IPS DF 6.9 (cell line): ENCODE results near the gene GPR6.

Experiments
- DNase-seq: peaks from one replicate; pipeline ENCODE4 v3.0.0-alpha.2; 2013; ENCODE audit warnings: low read depth, low spot score
- H3K27ac ChIP-seq: one replicate; pipeline ENCODE4 v1.5.1; 2013; ENCODE audit warnings: low read length, control low read depth
- H3K27me3 ChIP-seq: 2 replicates; pipeline ENCODE4 v1.6.1; 2013; ENCODE audit warnings: mild to moderate bottlenecking, low read length; ENCODE audit not compliant: control insufficient read depth, insufficient read depth
- H3K36me3 ChIP-seq: 2 replicates; pipeline ENCODE4 v1.6.1; 2013; ENCODE audit warnings: low read length; ENCODE audit not compliant: control insufficient read depth, insufficient read depth
- H3K4me1 ChIP-seq: 2 replicates; pipeline ENCODE4 v1.6.1; 2013; ENCODE audit warnings: low read length; ENCODE audit not compliant: control insufficient read depth, insufficient read depth
- H3K4me3 ChIP-seq: 2 replicates; pipeline ENCODE4 v1.5.1; 2013; ENCODE audit warnings: mild to moderate bottlenecking, low read length
- H3K9me3 ChIP-seq: 2 replicates; pipeline ENCODE4 v1.6.1; 2013; ENCODE audit warnings: low read length, inconsistent platforms; ENCODE audit not compliant: control insufficient read depth, insufficient read depth
- WGBS: extraction: QIAGEN DNeasy Blood & Tissue Kit; methylation state at CpG from one replicate; pipeline ENCODE4 v1.1.7; 2013; ENCODE audit warnings: mixed read lengths, missing lambda C conversion rate; ENCODE audit not compliant: insufficient read length, insufficient coverage; 5-methylcytosine and 5-hydroxymethylcytosine counted together

Gene GPR6

DNA sequence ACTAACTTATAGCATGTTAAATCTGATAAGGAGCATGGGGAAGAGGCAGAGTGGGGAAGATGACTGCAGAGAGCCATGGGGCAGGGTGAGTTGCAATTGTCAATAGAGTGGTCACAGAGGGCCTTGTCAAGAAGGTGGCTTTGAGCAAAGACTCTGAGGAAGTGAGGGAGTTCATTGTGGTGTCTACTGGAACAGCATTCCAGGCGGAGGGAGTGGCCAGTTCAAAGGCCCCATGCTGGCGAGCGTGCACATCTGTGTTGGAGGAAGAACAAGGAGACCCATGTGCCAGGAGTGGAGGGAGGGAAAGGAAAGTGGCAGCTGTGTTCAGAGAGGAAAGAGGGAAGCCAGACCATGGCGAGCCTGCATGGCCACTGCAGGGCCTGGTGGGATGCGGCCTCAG lies 15.8 kb upstream of the GPR6 start:
- no peaks in the 10 kb centered on the region for H3K27me3 ChIP-seq
- no CpG with 5 or more reads among the region's 5 CpGs for WGBS
- H3K4me3 ChIP-seq, result no peak overlapping the region
- DNase-seq, result no peak
- H3K27ac ChIP-seq, result no peak overlapping the region
- no peaks in the 10 kb centered on the region for H3K36me3 ChIP-seq
- no peaks in the 10 kb centered on the region for H3K4me1 ChIP-seq
- H3K9me3 ChIP-seq, result no peaks in the 10 kb centered on the region

DNA sequence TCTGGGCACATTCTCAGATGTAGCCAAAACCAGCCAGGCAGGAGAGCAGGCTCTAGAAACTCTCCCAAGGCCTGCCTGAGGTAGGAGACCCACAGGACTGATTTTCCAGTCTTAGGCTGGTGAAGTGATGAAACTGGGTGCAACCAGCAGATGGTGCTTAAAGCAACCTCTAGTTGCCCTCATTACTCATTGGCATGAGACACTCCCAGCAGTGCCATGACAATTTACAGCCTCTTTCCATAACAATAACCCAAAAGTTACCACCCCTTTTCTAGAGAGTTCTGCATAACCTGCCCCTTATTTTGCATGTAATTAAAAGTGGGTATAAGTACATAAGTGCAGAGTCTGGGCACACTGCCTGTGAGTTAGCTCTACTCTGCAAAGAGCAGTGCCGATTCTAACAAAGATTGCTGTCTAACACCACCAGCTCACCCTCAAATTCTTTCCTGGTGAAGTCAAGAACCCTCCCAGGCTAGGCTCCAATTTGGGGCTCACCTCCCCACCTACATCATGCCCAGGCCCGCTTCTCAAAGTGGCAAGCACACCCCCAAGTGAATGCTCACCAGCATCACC lies 14.4 kb upstream of the GPR6 start:
- no peak for DNase-seq
- no peaks in the 10 kb centered on the region for H3K4me1 ChIP-seq
- H3K27ac ChIP-seq, result no peak overlapping the region
- no peak overlapping the region for H3K4me3 ChIP-seq
- no peaks in the 10 kb centered on the region for H3K27me3 ChIP-seq
- WGBS, result no CpG with 5 or more reads among the region's 2 CpGs
- H3K36me3 ChIP-seq, result no peaks in the 10 kb centered on the region
- no peaks in the 10 kb centered on the region for H3K9me3 ChIP-seq

DNA sequence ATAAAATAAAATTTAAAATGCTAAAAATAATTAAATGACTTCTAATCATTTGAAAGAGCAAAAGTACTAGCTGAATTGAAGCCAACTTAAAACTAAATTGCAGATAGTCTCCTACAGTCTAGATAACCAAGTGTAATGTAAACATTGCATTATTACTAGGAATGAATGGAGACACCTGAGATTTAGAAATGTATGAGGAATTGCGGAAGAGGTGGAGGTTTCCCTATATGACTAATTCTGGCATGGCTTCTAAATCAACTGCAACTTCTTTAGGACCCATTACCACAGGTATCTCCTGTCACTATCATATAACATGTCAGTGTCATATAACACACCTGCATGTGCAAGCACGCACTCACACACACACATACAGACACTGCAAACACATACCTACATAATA lies 13.2 kb upstream of the GPR6 start:
- Histone ChIP-seq H3K9me3 (no peaks in the 10 kb centered on the region), H3K27ac (no peak overlapping the region), H3K36me3 (no peaks in the 10 kb centered on the region), H3K4me3 (no peak overlapping the region), H3K27me3 (no peaks in the 10 kb centered on the region), H3K4me1 (no peaks in the 10 kb centered on the region)
- no CpG with 5 or more reads among the region's 2 CpGs for WGBS
- no peak for DNase-seq

DNA sequence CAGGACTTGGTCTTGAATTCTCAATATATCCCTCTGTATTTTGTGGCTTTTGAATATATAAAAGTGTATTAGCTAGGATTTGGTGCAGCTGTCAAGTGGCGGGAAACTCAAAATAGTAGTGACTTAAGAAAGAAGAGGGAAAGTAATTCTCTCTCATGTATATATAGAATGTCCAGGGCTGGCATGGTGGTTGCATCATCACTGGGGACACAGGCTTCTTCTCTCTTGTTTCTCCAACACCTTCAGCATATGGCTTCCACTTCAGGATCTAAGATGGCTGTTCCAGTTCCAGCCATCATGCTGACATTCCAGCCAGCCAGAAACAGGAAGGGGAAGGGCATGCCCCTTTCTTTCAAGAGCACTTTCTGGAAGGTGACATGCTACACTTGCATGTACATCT lies 11.8 kb upstream of the GPR6 start:
- Histone ChIP-seq H3K4me1 (no peaks in the 10 kb centered on the region), H3K36me3 (no peaks in the 10 kb centered on the region), H3K4me3 (no peak overlapping the region), H3K27me3 (no peaks in the 10 kb centered on the region), H3K27ac (no peak overlapping the region), H3K9me3 (no peaks in the 10 kb centered on the region)
- no CpG with 5 or more reads among the region's 1 CpG for WGBS
- no peak for DNase-seq

DNA sequence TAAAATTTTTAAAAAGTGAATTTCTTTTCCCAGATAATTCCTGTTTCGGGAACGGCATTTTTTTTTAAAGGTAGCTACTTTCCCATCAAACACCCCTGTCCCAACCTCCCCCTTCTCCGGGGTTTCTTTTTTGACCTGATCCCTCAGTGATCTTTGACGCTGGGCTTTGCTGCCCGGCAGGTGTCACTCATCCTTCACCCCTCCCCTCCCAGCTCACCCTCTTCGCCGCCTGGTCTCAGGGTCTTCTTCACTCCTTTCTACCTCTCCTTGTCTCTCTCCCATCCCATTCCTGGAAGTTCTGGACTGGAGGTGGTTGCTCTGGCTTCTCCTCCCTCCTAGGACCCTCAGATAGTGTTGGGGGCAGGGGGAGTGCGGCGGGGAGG lies 329 bp upstream of the GPR6 start:
- H3K4me3 ChIP-seq, result peak overlapping the region; percentile 80; the same call in 1 of the 2 replicates
- no peak for DNase-seq
- WGBS, result no CpG with 5 or more reads among the region's 9 CpGs

DNA sequence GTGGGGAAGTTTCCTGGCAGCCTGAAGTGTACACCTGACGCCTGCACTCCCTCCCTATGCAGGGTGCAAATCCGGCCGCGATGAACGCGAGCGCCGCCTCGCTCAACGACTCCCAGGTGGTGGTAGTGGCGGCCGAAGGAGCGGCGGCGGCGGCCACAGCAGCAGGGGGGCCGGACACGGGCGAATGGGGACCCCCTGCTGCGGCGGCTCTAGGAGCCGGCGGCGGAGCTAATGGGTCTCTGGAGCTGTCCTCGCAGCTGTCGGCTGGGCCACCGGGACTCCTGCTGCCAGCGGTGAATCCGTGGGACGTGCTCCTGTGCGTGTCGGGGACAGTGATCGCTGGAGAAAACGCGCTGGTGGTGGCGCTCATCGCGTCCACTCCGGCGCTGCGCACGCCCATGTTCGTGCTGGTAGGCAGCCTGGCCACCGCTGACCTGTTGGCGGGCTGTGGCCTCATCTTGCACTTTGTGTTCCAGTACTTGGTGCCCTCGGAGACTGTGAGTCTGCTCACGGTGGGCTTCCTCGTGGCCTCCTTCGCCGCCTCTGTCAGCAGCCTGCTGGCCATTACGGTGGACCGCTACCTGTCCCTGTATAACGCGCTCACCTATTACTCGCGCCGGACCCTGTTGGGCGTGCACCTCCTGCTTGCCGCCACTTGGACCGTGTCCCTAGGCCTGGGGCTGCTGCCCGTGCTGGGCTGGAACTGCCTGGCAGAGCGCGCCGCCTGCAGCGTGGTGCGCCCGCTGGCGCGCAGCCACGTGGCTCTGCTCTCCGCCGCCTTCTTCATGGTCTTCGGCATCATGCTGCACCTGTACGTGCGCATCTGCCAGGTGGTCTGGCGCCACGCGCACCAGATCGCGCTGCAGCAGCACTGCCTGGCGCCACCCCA lies 1.2 kb downstream of the GPR6 start:
- Histone ChIP-seq H3K4me1 (peaks cover 3% of the 10 kb centered on the region), H3K36me3 (no peaks in the 10 kb centered on the region; the same call in 1 of the 2 replicates), H3K9me3 (no peaks in the 10 kb centered on the region), H3K27ac (no peak overlapping the region), H3K4me3 (peak overlapping the region; percentile 80; the same call in 1 of the 2 replicates), H3K27me3 (no peaks in the 10 kb centered on the region; the same call in 1 of the 2 replicates)
- no peak for DNase-seq
- WGBS, result no CpG with 5 or more reads among the region's 81 CpGs

More for the DNA sequence above, 329 bp upstream of the GPR6 start:
- Histone ChIP-seq H3K36me3 (no peaks in the 10 kb centered on the region; the same call in 1 of the 2 replicates), H3K4me1 (peaks cover 3% of the 10 kb centered on the region), H3K9me3 (no peaks in the 10 kb centered on the region), H3K27me3 (no peaks in the 10 kb centered on the region; the same call in 1 of the 2 replicates), H3K27ac (no peak overlapping the region)

DNA sequence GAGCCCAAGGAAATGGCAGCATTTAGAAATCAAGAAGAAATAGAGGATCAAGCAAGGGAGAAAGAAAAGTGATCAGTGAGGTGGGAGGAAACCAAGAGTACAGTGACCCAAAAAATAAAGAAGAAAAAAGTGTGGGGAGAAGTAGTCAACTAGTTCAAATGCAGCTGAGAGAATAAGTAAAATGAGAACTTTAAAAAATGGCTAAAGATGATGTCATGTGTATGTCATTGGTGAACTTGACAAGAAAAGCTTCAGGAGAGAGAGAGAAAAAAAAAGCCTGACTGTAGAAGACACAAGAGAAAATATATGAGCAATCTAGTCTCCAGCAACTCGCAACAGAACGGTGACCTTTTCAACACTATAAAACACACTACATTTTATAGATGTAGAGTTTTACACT lies 6.3 kb downstream of the GPR6 start:
- DNase-seq, result no peak
- Histone ChIP-seq H3K4me3 (no peak overlapping the region), H3K27me3 (no peaks in the 10 kb centered on the region; the same call in 1 of the 2 replicates), H3K4me1 (peaks cover under 1% of the 10 kb centered on the region), H3K27ac (no peak overlapping the region), H3K9me3 (no peaks in the 10 kb centered on the region), H3K36me3 (no peaks in the 10 kb centered on the region; the same call in 1 of the 2 replicates)
- WGBS, result no CpG with 5 or more reads among the region's 2 CpGs

DNA sequence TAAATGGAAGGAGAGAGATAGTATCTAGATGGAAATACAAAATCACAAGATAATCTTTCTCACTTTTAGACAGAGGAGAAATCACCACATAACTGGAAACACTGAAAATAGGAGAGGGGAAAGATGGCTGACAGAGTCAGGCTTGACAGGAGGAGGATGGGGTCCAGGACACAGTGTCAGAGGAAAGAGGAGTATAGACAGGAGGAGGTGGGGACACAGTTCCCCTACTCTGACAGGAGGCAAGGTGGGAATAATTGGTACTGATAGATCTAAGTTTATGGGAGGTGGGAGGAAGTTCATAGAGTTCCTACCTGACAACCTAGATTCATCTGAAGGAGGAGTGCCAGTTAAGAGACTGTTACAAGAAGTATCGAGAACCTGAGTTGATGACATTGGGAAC lies 9.1 kb downstream of the GPR6 start:
- Histone ChIP-seq H3K4me1 (no peaks in the 10 kb centered on the region), H3K9me3 (no peaks in the 10 kb centered on the region), H3K27ac (no peak overlapping the region), H3K4me3 (no peak overlapping the region), H3K36me3 (no peaks in the 10 kb centered on the region), H3K27me3 (no peaks in the 10 kb centered on the region)
- DNase-seq, result no peak
- no CpG with 5 or more reads among the region's 1 CpG for WGBS

DNA sequence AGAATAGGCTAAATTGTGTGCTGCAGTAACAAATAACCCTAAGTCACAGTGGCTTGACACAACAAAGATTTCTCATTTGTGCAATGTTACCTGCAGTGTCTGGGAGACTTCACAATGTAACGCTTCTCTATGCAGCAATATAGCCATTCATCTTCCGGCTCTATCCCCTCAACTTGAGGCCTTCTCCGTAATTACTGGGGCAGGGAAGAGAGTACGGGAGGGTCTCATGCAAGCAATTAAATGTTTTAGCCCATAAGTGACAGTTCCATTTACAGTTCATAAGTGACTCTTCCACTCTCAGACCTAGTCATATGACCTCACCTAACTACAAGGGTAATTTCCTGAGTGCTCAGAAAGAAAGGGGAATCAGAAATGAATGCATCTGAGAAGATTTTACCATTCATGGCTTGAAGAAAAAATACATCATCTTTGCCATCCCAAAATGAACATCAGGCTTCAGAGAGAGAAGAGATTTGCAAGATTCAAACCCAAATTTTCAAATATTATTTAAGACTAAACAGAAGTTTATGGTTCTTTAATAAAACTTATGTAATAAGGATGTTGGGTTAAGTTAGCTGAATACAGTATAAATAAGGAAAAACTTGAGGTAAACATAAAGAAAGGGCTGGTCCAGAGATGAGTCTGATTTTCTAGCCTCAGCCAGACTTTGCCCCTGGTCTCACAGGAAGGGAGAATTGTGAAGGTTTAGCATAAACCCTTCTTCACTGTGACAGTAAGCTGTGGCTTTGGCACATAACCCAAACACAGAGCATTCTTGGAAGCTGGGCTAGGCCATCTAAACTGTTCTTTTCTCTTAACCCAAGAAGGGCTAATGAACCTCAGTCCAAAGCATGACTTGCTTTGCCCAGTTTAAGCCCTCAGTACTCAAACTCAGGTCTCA lies 13.3 kb downstream of the GPR6 start:
- Histone ChIP-seq H3K4me1 (no peaks in the 10 kb centered on the region), H3K27me3 (no peaks in the 10 kb centered on the region), H3K36me3 (no peaks in the 10 kb centered on the region), H3K4me3 (no peak overlapping the region), H3K27ac (no peak overlapping the region), H3K9me3 (no peaks in the 10 kb centered on the region)
- no peak for DNase-seq
- WGBS, result no CpG with 5 or more reads among the region's 4 CpGs

DNA sequence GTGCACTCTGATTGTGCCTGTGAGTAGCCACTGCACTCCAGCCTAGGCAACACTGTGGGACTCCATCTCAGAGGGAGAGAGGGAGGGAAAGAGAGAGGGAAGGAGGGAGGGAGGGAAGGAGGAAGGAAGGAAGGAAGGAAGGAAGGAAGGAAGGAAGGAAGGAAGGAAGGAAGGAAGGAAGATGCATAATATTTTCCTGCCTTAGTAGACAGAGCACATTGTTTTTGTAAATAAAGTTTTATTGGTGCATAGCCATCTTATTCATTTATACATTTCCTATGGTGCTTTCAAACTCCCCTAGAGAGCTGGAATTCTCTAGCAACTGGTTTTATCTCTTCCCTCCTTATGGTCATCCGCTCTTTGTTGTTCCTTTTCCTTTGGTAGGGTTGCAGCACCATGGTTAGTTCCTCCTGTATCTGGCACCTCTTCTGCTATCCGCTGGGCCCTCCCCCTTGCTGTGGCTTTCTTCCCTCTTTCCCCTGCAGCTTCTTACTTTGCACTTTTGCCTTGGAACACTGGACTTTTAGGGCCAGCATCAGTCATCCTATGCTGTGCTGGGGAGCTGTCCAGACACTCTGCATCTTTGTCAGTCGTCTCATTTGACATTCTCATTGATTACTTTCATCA lies 20.2 kb downstream of the GPR6 start:
- no CpG with 5 or more reads among the region's 3 CpGs for WGBS
- DNase-seq, result no peak

More for the DNA sequence above, 20.2 kb downstream of the GPR6 start:
- no peaks in the 10 kb centered on the region for H3K9me3 ChIP-seq
- H3K4me3 ChIP-seq, result no peak overlapping the region
- no peak overlapping the region for H3K27ac ChIP-seq
- H3K36me3 ChIP-seq, result no peaks in the 10 kb centered on the region
- H3K4me1 ChIP-seq, result no peaks in the 10 kb centered on the region
- no peaks in the 10 kb centered on the region; the same call in 1 of the 2 replicates for H3K27me3 ChIP-seq
